A549 (cell line): Measurements from ENCODE around the gene AMIGO2.

Experiments used
- CTCF ChIP-seq: fragments of >200 bp; sonication (Bioruptor Twin); formaldehyde crosslinking; IDR thresholded peaks from 3 replicates; pipeline ENCODE4 v1.5.1; 2016
- E2F6 ChIP-seq: IDR thresholded peaks from 2 replicates; pipeline ENCODE4 v1.6.1; 2012; ENCODE audit warnings: low read depth, borderline replicate concordance
- EHMT2 ChIP-seq: fragments of 200-600 bp; sonication (generic); IDR thresholded peaks from 2 replicates; pipeline ENCODE4 v1.6.1; 2016; ENCODE audit warnings: antibody characterized with exemption, low read depth, mild to moderate bottlenecking, moderate library complexity
- HES2 ChIP-seq: fragments of >200 bp; sonication (Bioruptor Twin); formaldehyde crosslinking; IDR thresholded peaks from 2 replicates; pipeline ENCODE4 v1.6.1; 2016
- MAX ChIP-seq: IDR thresholded peaks from 2 replicates; pipeline ENCODE4 v1.6.1; 2012
- PBX3 ChIP-seq: IDR thresholded peaks from 2 replicates; pipeline ENCODE4 v1.6.1; 2012
- PHF8 ChIP-seq: fragments of 200-600 bp; sonication (generic); IDR thresholded peaks from 2 replicates; pipeline ENCODE4 v1.6.1; 2016; ENCODE audit warnings: low read depth, mild to moderate bottlenecking, antibody characterized with exemption, moderate library complexity, borderline replicate concordance
- POLR2A ChIP-seq: IDR thresholded peaks from 2 replicates; pipeline ENCODE4 v1.6.1; 2012; ENCODE audit warnings: mild to moderate bottlenecking, low read length
- RAD21 ChIP-seq, 2 experiments: fragments of >200 bp in 1 of 2; sonication (Bioruptor Twin) in 1 of 2; formaldehyde crosslinking in 1 of 2; IDR thresholded peaks in 1 of 2; conservative IDR thresholded peaks in 1 of 2; 2 replicates in 1 of 2; 3 replicates in 1 of 2; pipeline ENCODE4 v1.6.1; 2012 to 2018; ENCODE audit warnings: inconsistent platforms in 1 of 2
- REST ChIP-seq: fragments of 200-600 bp; sonication (generic); IDR thresholded peaks from 2 replicates; pipeline ENCODE4 v1.6.1; 2016; ENCODE audit warnings: antibody characterized with exemption, mild to moderate bottlenecking, moderate library complexity
- ZNF302 ChIP-seq: fragments of 250-450 bp; sonication (Bioruptor Pico); IDR thresholded peaks from 2 replicates; pipeline ENCODE4 v1.9.0; 2021; ENCODE audit warnings: inconsistent platforms, mild to moderate bottlenecking, moderate library complexity

GRCh38 chr12:47041327-47041726 is 38.4 kb downstream of the AMIGO2 start:
- TF ChIP-seq CTCF, result no peak
- TF ChIP-seq POLR2A, result no peak
- no peak for TF ChIP-seq PBX3
- no peak for TF ChIP-seq EHMT2
- no peak for TF ChIP-seq HES2
- TF ChIP-seq MAX, result no peak
- no peak for TF ChIP-seq E2F6
- TF ChIP-seq REST, result no peak
- no peak for TF ChIP-seq ZNF302 (CRISPR knock-in tag)
- no peak for TF ChIP-seq RAD21 (conservative IDR thresholded peaks at IDR 0.05 in 1 of 2, IDR thresholded peaks at IDR 0.05 in 1 of 2)
- TF ChIP-seq PHF8, result no peak
